ENCODE measurements around the gene ANKRD16.
"Not testable (repeated sequence)": the region's sequence is repeated elsewhere in the genome, so short reads cannot be mapped to it uniquely, and the experiment has no call there.

The ANKRD16 gene

DNA sequence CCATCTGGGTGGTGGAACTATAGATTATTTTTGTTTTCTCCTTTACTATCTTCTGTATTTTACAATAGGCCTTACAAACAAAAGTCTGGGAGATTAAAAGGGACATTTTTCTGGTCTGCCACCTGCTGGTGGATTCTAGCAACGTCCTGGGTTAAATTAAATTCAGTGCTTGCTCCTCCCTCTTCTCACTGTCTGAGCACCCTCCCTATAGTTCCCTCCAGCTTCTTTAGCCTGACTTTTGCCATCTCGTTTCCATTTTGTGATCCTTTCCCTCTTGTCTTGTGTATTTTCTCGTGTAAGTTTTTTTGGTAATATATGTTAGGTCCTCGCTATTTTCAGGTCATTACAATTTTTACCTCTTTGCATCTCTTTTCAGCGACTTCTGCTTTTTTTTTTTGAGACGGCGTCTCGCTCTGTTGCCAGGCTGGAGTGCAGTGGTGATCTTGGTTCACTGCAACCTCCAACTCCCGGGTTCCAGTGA is 16.1 kb downstream of the ANKRD16 start:
- peak; percentile 55 for DNase-seq (ENCODE audit: low read depth)

DNA sequence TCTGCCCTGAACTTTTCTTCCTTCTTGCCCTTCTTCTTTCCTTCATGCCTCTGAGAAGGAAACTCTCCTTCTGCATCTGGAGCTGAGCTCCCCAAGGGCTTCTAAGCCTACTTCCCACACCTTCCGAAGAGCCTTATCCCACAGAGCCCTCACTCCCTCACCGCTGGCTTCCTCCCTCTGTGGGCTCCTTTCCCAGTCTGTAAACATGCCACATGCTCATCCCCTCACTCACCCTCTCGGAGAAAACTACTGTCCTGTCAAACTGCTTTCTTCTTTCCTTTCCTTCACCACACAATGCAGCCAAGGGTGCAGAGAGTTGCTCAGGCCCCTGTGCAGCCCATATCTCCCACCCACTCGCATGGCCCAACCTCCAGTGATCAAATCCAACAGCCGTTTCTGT is 18.1 kb downstream of the ANKRD16 start:
- DNase-seq (ENCODE audit: low read depth) = no peak

DNA sequence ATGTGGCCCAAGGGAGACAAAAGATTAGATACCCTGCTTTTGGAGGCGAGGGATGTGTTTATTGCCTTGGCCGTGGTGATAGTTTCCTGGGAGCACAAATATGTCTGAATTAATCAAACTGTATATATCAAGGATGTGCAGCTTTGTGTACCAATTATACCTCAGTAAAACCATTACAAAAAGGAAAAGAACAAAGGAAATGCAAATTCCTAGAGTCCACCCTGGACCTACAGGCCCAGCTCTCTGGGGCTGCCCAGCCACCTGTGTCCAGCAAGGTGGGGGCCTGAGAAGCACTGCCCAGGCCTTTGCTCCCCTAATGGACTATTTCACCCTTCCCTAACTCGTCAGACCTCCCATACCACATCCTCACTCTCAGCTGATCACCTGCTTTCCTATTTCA is 20.5 kb downstream of the ANKRD16 start:
- DNase-seq (ENCODE audit: low read depth) = no peak

DNA sequence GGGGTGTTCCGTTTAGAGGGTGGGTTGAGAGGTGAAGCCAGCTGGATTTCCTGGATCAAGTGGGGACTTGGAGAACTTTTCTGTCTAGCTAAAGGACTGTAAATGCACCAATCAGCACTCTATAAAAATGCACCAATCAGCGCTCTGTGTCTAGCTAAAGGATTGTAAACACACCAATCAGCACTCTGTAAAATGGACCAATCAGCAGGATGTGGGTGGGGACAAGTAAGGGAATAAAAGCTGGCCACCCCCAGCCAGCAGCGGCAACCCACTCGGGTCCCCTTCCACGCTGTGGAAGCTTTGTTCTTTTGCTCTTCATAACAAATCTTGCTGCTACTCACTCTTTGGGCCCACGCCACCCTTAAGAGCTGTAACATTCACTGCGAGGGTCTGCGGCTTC is 21.3 kb downstream of the ANKRD16 start:
- DNase-seq (ENCODE audit: low read depth) = not testable (repeated sequence)

DNA sequence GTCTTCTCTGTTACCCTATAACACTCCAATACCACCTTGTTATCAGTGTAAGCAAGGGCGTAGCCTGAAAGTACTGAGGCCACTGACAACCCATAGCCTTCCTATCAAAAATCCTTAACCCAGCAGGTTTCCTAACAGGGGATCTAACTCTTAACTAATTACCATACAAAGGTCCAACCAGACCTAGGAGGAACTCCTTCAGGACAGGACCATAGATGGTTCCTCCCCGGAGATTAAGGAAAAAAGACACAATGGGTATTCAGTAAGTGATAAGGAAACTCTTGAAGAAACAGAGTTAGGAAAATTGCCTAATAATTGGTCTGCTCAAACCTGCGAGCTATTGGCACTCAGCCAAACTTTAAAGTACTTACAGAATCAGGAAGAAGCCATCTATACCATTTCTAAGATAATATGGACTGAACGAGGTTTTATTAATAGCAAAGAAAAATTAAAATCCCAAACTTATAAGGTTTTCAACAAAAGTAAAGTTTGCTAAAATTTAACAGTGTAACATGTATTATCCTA is 22.5 kb downstream of the ANKRD16 start:
- DNase-seq (ENCODE audit: low read depth) = not testable (repeated sequence)

DNA sequence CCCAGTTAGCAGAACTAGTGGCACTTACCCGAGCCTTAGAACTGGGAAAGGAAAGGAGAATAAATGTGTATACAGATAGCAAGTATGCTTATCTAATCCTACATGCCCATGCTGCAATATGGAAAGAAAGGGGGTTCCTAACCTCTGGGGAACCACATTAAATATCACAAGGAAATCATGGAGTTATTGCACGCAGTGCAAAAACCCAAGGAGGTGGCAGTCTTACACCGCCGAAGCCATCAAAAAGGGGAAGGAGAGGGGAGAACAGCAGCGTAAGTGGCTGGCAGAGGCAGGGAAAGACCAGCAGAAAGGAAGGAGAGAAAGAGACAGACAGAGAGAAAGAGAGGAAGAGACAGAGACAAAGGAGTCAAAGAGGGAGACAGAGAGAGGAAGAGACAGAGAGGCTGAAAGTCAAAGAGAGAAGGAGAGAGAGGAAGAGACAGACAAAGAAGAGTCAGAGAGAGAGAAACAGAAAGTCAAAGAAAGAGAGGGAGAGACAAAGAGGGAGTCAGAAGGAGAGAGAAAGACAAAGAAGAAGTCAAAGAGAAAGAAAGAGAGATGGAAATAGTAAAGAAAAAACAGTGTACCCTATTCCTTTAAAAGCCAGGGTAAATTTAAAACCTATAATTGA is 23.1 kb downstream of the ANKRD16 start:
- DNase-seq (ENCODE audit: low read depth) = not testable (repeated sequence)

DNA sequence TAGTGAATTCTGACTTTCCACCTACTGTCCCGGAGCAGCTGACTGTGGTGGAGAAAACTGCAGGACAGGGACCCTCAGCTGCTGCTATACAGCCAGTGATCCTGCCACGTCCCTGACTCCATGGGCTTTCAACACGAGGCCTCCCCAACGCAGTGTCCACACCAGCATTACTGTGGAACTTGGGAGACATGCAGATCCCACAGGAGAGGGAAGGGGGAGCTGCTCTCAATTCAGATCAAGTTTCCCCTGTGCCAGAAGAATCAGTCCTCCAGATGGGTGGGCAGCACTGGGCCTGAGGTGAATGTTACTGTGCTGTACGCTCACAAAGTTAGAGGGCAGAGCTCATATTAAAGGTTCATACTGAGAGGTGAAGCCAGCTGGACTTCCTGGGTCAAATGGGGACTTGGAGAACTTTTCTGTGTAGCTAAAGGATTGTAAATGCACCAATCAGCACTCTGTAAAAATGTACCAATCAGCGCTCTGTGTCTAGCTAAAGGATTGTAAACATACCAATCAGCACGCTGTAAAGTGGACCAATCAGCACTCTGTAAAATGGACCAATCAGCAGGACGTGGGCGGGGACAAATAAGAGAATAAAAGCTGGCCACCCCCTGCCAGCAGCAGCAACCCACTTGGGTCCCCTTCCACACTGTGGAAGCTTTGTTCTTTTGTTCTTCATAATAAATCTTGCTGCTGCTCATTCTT is 26.6 kb downstream of the ANKRD16 start:
- not testable (repeated sequence) for DNase-seq (ENCODE audit: low read depth)

DNA sequence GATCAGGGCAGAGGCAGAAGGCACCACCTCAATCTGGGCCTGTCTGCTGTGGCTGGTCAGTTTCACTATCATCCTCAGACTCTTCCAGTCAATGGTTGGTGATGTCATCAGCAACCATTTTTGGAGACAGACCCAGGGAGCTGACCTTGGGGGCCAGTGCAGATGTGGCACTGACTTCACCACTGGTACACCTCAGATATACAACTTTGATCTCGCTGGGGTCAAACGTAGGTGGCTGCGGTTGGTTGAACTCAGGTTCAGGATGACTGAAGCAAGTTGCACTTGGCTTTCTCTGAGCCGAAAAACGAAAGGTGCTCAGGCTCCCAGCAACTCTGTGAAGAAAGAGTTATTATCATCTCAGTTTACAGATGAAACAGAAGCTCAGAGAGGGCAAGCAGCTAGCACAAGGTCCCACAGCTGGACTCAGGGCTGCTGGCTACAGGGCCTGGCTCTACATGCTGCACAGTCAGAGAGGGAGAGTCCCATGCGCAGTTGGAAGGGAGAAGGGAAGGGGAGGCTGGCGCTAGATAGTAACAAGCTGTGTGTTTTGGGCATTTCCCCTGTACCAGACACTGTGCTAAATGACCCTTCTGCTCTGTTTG is 27.2 kb downstream of the ANKRD16 start:
- no peak for DNase-seq (ENCODE audit: low read depth)

DNA sequence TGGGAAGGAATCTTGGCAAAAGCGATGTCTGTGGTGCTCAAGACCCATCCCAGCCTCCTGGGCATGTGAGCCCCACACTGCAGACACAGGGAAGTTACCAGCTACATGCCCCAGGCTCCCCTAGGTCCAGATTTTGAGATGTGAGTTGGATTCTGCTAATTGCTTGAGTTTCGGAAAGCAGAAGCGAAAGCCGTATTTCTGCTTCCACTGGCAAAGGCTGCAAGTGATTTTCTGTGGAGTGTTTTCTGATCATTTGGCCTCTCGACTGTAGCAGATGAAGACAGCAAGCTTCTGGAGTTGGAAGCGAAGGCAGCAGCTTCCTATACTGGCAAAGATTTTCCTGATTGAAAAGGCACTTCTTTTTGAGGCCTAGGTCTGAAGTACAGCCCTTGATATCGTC is 29.6 kb downstream of the ANKRD16 start:
- no peak for DNase-seq (ENCODE audit: low read depth)

DNA sequence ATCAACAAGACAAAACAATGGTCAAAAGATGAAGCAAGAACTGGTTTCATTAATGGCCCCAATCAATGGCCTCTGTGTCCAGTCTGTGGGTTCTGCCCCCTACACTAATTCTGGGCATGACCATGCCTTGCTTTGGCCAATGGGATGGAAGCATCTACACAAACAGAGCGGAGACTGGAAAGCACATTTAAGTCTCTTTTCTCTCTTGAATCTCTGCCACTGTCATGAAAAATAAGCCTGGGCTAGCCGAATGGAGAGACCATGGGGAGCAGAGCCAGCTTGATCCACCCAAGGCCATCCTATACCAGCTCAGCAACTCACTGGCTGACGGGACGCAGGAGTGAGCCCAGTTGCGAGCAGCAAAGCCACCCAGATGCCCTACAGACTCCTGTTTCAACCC is 30.9 kb downstream of the ANKRD16 start:
- no peak for DNase-seq (ENCODE audit: low read depth)

DNA sequence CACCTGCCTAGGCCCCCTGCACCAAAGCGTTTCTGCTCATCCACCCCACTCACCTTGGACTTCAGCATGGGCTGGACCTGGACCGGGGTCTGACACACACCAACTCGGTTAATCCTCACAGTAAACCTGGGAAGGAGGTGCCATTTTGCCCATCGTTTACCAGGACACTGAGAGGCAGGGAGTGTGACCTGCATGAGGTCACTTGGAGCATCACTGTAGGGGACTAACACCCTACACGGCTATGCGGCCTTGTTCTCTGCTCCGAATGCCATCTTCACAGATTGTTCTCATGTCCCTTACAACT is 33.0 kb downstream of the ANKRD16 start:
- DNase-seq (ENCODE audit: low read depth) = no peak

DNA sequence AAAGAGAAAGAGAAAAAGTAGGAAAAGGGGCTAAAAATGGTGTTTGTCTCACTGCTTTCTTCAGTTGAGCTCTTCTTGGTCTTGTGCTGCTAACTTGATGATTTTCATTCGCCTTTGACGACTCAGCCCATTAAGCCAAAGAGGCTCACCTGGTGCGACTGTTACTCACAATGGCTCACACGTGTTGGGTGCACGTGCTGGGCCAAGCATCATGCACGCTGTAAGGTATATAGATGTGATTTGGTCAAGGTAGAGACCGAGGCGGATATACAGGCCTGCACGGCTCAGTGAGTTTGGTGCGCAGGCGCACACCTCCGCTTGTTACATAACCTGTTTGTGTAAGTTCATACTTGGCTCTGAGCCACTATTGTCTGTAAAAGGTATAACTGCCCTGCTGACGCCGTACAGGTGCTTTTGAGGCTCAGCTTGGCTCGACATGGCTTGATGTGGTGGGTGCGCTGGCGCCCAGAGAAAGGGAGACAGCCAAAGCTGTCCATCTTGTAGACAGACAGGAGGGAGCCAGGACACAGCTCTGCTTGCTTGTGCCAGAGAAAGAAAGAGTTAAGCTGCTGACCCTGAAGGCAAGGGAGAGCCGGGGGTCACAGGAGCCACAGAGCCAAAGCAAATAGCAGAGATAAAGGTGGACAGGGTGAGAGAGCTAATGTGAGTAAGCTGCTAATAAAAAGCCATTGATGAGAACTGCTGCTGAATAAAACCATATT is 33.6 kb downstream of the ANKRD16 start:
- DNase-seq (ENCODE audit: low read depth) = no peak

DNA sequence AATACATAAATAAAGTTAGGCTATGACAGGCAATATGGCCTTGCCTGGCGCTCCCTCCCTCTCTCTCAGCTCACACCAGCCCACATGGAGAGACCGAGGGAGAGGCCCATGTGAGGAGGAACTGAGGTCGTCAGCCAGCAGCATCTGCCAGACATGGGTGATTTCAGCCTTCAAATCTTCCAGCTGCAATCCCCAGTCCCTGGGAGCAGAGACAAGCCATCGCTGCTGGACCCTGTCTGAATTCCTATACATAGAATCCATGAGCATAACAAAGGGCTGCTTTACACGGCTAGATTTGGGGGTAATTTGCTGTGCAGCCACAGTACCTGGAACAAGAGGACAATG is 35.6 kb downstream of the ANKRD16 start:
- DNase-seq (ENCODE audit: low read depth) = no peak

DNA sequence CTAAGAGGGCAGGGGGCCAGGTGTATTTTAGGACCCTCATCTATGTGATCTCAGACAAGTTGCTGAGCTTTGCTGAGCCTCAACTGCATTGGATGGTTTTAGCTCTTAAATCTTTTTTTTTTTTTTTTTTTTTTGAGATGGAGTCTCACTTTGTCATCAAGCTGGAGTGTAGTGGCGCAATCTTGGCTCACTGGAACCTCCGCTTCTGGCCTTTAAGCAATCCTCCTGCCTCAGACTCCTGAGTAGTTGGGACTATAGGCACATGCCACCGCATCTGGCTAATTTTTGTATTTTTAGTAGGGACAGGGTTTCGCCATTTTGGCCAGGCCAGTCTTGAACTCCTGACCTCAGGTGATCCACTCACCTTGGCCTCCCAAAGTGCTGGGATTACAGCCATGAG is 43.0 kb downstream of the ANKRD16 start:
- not testable (repeated sequence) for DNase-seq (ENCODE audit: low read depth)

DNA sequence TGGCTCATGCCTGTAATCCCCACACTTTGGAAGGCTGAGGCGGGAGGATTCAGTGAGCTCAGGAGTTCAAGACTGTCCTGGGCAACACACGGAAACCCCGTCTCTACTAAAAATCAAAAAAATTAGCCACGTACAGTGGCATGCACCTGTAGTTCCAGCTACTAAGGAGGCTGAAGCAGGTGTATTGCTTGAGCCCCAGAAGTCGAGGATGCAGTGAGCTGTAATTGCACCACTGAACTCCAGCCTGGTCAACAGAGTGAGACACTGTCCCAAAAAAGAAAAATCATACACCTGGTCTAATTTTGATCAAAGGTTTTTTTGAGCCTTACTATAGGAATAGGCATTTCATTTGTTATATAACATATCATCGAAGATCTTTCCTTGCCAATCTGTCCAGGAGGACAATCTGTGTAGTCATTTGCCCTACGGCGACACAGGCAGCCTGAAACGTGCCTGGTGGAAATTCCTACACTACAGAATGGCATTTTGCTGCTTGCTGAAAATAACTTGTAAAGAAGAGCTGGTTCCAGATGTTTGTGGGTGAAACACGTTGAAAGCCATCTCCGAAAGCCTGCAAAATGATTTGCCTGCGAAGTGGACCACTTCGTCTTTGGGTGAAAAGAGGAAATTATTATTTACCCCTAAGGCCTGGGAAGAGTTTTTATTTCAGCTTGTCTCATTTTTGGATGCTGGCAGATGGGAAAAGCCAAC is 45.2 kb downstream of the ANKRD16 start:
- DNase-seq (ENCODE audit: low read depth) = no peak

DNA sequence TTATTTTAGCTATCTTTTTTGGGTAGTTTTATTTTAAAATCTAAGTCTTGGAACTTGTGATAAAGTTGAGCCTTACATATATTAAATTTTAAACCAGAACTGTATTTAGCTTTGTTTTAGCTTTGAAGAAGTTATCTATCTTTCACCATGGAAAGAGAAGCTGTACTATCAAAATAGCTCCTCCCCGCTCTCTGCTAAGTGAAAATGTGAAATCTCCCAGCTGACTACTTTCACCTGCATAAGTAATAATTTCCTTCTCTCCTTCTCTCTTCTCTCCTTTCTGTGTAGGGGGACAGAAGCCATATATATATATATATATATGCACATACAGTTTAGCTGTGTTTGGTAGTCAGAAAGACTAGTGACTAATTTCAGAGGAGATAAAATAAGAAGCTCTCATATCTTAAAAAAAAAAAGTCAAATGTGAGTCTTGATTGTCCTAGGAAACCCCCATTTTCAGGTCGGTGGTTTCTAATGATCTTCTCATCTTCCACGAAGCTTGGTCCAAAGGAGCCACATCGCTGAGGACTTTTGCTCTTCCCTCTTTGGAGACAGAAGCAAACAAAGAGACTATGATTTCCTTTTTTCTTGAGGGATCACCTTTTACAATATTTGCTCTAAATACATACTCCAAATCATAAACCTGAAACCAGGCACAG is 45.9 kb downstream of the ANKRD16 start:
- no peak for DNase-seq (ENCODE audit: low read depth)

DNA sequence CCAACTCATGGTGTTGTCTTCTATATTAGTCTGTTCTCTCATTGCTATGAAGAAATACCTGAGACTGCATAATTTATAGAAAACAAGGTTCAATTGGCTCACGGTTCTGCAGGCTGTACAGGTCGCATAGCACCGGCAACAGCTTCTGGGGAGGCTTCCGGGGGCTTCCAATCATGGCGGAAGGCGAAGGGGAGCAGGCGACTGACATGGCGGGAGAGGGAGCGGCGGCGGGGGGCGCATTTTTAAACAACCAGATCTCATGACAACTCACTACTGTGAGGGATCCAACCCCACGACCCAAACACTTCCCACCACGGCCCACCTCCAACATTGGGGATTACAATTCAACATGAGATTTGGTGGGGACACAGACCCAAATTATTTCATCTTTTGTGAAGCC is 47.7 kb downstream of the ANKRD16 start:
- no peak for DNase-seq (ENCODE audit: low read depth)

DNA sequence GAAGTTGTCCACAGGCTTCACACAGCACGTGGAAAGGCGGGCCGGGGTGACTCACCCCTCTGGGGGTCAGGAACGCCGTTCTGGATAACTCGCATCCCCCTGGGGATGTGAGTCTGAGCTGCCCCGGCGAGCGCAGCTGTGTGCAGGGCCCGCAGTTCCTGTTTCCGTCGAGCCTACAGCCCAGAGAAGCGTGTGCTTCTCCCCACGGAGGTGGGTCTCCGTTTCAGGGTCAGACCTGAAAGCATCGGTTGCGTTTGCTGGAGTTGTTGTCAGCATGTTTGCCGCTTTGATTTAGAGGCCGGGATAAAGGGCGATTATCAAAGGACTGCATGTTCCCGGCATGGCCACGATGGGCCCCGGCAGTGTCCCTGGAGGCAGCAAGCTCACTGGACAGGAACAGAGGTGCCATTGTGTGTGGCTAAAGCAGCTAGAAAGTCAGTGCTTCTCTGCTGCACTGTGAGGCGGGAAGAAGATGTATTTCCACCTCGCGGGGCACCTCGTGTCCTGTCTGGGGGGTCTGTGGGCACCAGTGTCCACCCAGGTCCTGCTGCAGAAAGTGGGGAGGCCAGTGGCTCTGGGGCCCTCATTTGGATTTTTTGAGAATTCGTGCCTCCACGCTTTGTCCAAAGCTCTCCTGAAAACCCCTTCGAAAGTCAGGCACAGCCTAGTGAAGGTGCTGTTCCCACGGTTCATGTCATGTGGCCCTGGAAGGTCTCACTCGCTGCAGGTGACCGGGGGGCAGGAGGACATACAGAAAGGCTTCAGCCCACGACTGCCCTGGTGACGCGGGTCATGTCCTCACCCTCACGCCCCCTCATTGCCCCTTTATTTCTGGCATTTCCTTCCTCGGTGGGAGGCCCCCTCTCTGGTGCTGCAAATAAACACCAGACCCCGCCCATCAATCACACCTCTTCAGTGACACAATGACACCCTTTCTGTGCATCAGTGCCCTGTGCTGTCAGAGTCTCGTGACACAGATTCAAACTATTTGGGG is 49.1 kb downstream of the ANKRD16 start:
- DNase-seq (ENCODE audit: low read depth) = no peak

DNA sequence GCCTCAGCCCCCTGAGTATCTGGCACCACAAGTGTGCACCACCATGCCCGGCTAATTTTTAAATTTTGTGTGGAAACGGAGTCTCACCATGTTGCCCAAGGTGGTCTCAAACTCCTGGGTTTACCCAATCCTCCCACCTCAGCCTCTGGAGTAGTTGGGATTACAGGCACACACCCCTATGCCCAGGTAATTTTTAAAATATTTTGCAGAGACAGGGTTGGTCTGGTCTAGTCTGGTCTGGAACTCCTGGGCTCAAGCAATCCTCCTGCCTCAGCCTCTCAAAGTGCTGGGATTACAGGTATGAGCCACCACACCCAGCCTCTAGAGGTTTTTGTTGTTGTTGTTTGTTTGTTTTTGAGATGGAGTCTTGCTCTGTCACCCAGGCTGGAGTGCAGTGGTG is 53.5 kb downstream of the ANKRD16 start:
- DNase-seq (ENCODE audit: low read depth) = not testable (repeated sequence)

DNA sequence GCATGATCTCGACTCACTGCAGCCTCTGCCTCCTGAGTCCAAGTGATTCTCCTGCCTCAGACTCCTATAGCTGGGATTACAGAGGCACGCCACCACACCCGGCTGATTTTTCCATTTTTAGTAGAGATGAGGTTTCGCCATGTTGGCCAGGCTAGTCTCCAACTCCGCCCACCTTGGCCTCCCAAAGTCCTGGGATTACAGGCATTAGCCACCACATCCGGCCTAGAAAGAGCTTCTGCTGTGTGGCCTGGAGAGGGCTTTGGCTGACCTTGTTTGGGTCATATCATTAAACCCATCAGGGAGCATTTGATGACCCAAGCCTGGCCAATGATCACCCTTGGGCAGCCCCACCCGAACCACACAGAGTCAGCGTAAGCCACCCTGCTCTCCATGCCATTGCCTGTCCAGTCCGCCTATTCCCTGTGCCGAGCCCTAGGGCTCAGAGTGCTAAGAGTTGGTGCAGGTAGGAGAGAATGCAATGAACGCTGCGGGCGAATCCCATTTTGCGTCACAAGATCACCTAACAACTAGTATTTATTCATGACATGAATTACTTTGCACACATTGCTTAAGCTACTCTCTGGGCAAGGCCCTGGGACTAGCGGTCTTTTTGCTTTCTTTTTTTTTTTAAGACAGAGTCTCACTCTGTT is 54.1 kb downstream of the ANKRD16 start:
- DNase-seq (ENCODE audit: low read depth) = no peak

Measured in stimulated activated CD4-positive, alpha-beta T cell treated with anti-CD3 and anti-CD28 coated beads, Interleukin-2, amount 100 ng/mL, for 4 hours (primary cell).